ENCODE measurements around the gene GNAI2. TPM values are rescaled to one million over a fixed set of nuclear protein-coding genes. Genes with fewer than 3 reads are reported as not detected.

Gene GNAI2
- polyA plus RNA-seq, 3 donors = 914 to 1,492 (median 1,165) TPM

DNA sequence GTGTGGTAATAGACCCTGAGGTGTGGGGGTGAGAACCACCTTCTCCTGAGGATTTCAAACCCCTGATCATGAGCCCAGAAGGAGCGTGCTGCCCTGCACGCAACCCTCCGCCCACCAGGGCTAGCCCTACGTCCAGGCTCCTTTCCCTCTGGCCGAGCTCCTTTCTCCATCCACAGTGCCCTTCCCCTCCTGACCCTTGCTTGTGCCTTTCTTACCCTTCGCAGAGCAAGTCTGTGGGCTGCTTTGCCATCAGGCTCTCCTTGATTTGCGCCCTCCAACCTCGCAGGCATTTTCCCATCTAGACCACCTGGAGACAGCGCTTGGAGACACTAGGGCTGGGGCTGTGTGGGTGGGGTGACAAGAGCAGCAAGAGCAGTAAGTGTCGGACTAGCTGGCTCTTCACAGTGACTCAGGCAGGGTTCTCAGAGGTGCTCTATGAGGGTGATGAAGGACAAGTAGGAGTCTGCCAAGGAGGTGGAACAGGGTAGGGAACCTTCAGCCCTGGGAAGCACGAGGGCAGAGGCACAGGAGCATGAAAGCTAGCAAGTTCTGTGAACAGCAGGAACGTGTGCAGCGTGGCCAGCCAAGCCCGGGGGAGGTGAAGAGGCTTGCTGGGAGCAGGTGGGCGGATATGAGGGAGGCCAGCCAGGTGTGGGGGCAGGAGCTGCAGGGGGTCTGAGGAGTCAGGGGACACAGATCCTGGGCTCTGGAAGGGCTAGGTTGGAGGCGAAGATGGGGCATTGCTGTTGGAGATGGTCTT is 33.5 kb upstream of the GNAI2 start:
- H3K27ac ChIP-seq (ENCODE audit: low read depth in 1 of 2, low read length in 2 of 2) = no peak overlapping the region
- Mint-ChIP-seq H3K9me3 (peaks cover 0 to 6% (median 0%) of the 10 kb centered on the region in 7 donors), H3K27ac (no peak overlapping the region), H3K4me1 (no peaks in the 10 kb centered on the region), H3K27me3 (ENCODE audit: low read depth in 3 of 3) (peaks cover 56 to 74% (median 66%) of the 10 kb centered on the region in 3 donors), H3K36me3 (peaks cover 0 to 2% of the 10 kb centered on the region in 2 donors), H3K4me3 (peak overlapping the region in 1 of 2 donors; percentile 28)
- H3K4me3 ChIP-seq (replicated peaks in 1 of 3; ENCODE audit: low read depth in 2 of 3, low read length in 3 of 3) = no peak overlapping the region
- H3K9ac ChIP-seq (ENCODE audit: insufficient read depth, low read length, poor library complexity, severe bottlenecking) = no peak overlapping the region
- peaks cover 23 to 52% of the 10 kb centered on the region in 2 donors for H3K27me3 ChIP-seq (ENCODE audit: control insufficient read depth in 2 of 2, insufficient read depth in 2 of 2, low read length in 2 of 2)
- H3K4me1 ChIP-seq (ENCODE audit: control insufficient read depth in 1 of 2, insufficient read depth in 2 of 2, low read length in 2 of 2) = peaks cover 4 to 10% of the 10 kb centered on the region in 2 donors
- no peak overlapping the region for H3K4me2 ChIP-seq (replicated peaks; ENCODE audit: extremely low read depth, low read length, poor library complexity, severe bottlenecking)
- no peak for DNase-seq
- intact Hi-C loops (cut with micrococcal nuclease) = no loop called here
- no peaks in the 10 kb centered on the region for H3K79me2 ChIP-seq (ENCODE audit: insufficient read depth, low read length)
- H4K20me1 ChIP-seq (ENCODE audit: insufficient read depth, low read length) = no peaks in the 10 kb centered on the region
- no peaks in the 10 kb centered on the region for H3K36me3 ChIP-seq (replicated peaks in 1 of 2; ENCODE audit: control insufficient read depth in 1 of 2, insufficient read depth in 2 of 2, low read length in 2 of 2)
- WGBS (ENCODE audit: insufficient coverage) = 94% methylated on average over 14 of the region's 16 CpGs
- TF ChIP-seq, protein P1, sequence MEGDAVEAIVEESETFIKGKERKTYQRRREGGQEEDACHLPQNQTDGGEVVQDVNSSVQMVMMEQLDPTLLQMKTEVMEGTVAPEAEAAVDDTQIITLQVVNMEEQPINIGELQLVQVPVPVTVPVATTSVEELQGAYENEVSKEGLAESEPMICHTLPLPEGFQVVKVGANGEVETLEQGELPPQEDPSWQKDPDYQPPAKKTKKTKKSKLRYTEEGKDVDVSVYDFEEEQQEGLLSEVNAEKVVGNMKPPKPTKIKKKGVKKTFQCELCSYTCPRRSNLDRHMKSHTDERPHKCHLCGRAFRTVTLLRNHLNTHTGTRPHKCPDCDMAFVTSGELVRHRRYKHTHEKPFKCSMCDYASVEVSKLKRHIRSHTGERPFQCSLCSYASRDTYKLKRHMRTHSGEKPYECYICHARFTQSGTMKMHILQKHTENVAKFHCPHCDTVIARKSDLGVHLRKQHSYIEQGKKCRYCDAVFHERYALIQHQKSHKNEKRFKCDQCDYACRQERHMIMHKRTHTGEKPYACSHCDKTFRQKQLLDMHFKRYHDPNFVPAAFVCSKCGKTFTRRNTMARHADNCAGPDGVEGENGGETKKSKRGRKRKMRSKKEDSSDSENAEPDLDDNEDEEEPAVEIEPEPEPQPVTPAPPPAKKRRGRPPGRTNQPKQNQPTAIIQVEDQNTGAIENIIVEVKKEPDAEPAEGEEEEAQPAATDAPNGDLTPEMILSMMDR (IDR thresholded peaks at IDR 0.05) = no peak
- peaks cover 0 to 25% of the 10 kb centered on the region in 2 donors for H3K9me3 ChIP-seq (replicated peaks in 1 of 2; ENCODE audit: control insufficient read depth in 1 of 2, insufficient read depth in 1 of 2, low read length in 2 of 2)
- H2AFZ ChIP-seq (ENCODE audit: insufficient read depth, low read depth, low read length, poor library complexity, severe bottlenecking) = no peak overlapping the region

DNA sequence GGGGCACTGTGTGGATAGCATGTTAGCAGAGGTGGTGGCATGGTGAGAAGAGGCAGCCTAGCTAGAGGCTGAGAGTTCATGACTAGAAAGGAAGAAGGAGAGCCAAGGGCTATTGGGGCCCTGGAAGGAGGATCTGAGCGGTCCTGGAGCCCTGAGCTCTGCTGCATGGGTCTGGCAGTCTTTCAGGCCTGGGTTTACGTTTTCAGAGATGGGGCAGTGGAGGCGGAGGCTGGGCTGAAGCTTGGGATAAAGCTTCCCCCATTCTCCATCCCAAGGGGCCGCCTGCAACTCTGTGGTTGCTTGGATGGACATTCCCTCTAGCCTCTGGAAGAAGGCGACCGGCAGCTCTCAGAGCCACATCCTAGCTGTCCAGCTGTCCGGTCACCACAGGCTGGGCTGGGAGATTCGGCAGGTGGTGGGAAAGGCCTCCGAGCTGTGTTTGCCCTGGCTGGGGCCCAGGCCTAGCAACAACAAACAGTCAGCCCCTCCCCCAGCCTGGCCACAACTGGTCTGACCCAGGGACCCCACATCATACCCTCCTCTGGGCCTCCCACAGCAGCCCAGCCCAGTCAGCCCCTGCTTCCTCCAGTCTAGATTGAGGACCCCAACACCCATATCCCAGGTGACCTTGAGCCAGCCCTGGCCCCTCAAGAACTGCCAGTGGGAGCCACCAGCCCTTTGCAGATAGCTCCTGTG is 32.7 kb upstream of the GNAI2 start:
- Mint-ChIP-seq H3K9me3 (peaks cover 0 to 6% (median 0%) of the 10 kb centered on the region in 7 donors), H3K27ac (peak overlapping the region in 1 of 7 donors; percentile 75), H3K4me1 (no peaks in the 10 kb centered on the region), H3K4me3 (peak overlapping the region in 1 of 2 donors; percentile 57), H3K27me3 (ENCODE audit: low read depth in 3 of 3) (peaks cover 52 to 73% (median 65%) of the 10 kb centered on the region in 3 donors), H3K36me3 (peaks cover 0 to 2% of the 10 kb centered on the region in 2 donors)
- WGBS (ENCODE audit: insufficient coverage) = 94% methylated on average over 6 of the region's 9 CpGs
- intact Hi-C loops (cut with micrococcal nuclease) = no loop called here
- Histone ChIP-seq H3K36me3 (replicated peaks in 1 of 2; ENCODE audit: control insufficient read depth in 1 of 2, insufficient read depth in 2 of 2, low read length in 2 of 2) (no peaks in the 10 kb centered on the region), H3K4me1 (ENCODE audit: control insufficient read depth in 1 of 2, insufficient read depth in 2 of 2, low read length in 2 of 2) (peaks cover 4 to 10% of the 10 kb centered on the region in 2 donors), H3K27ac (ENCODE audit: low read depth in 1 of 2, low read length in 2 of 2) (no peak overlapping the region), H4K20me1 (ENCODE audit: insufficient read depth, low read length) (no peaks in the 10 kb centered on the region), H3K4me2 (replicated peaks; ENCODE audit: extremely low read depth, low read length, poor library complexity, severe bottlenecking) (no peak overlapping the region), H3K79me2 (ENCODE audit: insufficient read depth, low read length) (no peaks in the 10 kb centered on the region), H3K4me3 (replicated peaks in 1 of 3; ENCODE audit: low read depth in 2 of 3, low read length in 3 of 3) (no peak overlapping the region), H3K9me3 (replicated peaks in 1 of 2; ENCODE audit: control insufficient read depth in 1 of 2, insufficient read depth in 1 of 2, low read length in 2 of 2) (peaks cover 0 to 25% of the 10 kb centered on the region in 2 donors), H3K27me3 (ENCODE audit: control insufficient read depth in 2 of 2, insufficient read depth in 2 of 2, low read length in 2 of 2) (peaks cover 23 to 54% of the 10 kb centered on the region in 2 donors), H3K9ac (ENCODE audit: insufficient read depth, low read length, poor library complexity, severe bottlenecking) (no peak overlapping the region), H2AFZ (ENCODE audit: insufficient read depth, low read depth, low read length, poor library complexity, severe bottlenecking) (no peak overlapping the region)
- no peak for DNase-seq
- TF ChIP-seq, protein P1 (IDR thresholded peaks at IDR 0.05) = no peak
